Fibroblast of lung (primary cell): ENCODE data around the gene ALG2.

Experiments used
- CTCF ChIP-seq, 2 donors: IDR thresholded peaks in 1 of 2; conservative IDR thresholded peaks in 1 of 2; 1 replicate in 1 of 2; 2 replicates in 1 of 2; pipeline ENCODE4 v1.5.1; 2011 to 2012; ENCODE audit warnings: low read length in 2 of 2, control low read depth in 1 of 2, inconsistent platforms in 1 of 2, low read depth in 1 of 2, mild to moderate bottlenecking in 1 of 2
- EZH2 ChIP-seq: IDR thresholded peaks from 2 replicates; pipeline ENCODE4 v1.5.1; 2012; ENCODE audit warnings: low read length, control low read depth, mild to moderate bottlenecking; ENCODE audit errors: missing control alignments

- peak; percentile 58 to 70 for TF ChIP-seq CTCF (conservative IDR thresholded peaks at IDR 0.05 in 1 of 2, IDR thresholded peaks at IDR 0.05 in 1 of 2; ENCODE audit: low read depth in 1 of 2, low read length in 2 of 2)
- TF ChIP-seq EZH2 = no peak
These were observed 10.0 kb upstream of the ALG2 start for GRCh38 chr9:99231711-99232110.
